ENCODE data around the gene RUNX2.

GRCh38 chr6:45487645-45488044 lies 159.5 kb downstream of the RUNX2 start:
- TF ChIP-seq CTCF (conservative IDR thresholded peaks at IDR 0.05; ENCODE audit: low read length) (no peak), EZH2phosphoT487 (IDR thresholded peaks at IDR 0.05; ENCODE audit: borderline replicate concordance, low read depth, low read length) (no peak)

Data from OCI-LY7 (cell line).